Coronary artery (tissue), 2 donors: ENCODE measurements around the gene PLA2G2F.

Experiments
- DNase-seq: peaks from one replicate; pipeline ENCODE4 v3.0.0-alpha.2; 2017; ENCODE audit warnings: low spot score
- H3K27ac ChIP-seq, 2 donors: fragments of 200-600 bp; sonication (generic); one replicate each; pipeline ENCODE4 v1.5.1; 2016 to 2019
- H3K4me3 ChIP-seq: fragments of 200-600 bp; sonication (generic); 2 replicates; pipeline ENCODE4 v1.5.1; 2016; ENCODE audit warnings: mild to moderate bottlenecking, moderate library complexity
- CTCF ChIP-seq: fragments of 200-600 bp; sonication (generic); IDR thresholded peaks from one replicate; pipeline ENCODE4 v1.5.1; 2019; ENCODE audit warnings: antibody characterized with exemption

Gene PLA2G2F

DNA sequence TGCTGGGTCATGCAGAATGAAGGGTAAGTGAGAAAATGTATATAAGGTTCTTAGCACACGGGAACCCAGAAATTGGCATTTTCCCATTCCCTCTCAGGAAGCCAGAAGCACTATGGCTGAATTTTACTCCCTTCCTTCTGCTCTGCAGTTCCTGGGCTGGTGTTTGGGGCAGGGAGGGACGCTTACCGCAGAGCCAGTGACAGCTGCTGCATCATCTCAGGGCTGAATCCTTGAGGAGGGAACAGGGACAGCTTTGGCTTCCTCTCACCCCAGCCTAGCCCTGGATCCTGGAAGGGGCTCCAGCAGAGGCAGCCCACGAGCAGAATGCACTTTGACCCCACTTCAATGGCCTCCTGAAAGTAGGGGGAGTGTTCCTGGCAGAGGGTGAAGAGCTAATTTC, 31.8 kb upstream of the PLA2G2F start:
- Histone ChIP-seq H3K4me3 (no peak overlapping the region), H3K27ac (no peak overlapping the region)
- DNase-seq: no peak
- TF ChIP-seq CTCF: no peak

GRCh38 chr1:20107796-20108195, 31.3 kb upstream of the PLA2G2F start:
- TF ChIP-seq CTCF: no peak
- Histone ChIP-seq H3K27ac (no peak overlapping the region), H3K4me3 (no peak overlapping the region)
- no peak for DNase-seq

DNA sequence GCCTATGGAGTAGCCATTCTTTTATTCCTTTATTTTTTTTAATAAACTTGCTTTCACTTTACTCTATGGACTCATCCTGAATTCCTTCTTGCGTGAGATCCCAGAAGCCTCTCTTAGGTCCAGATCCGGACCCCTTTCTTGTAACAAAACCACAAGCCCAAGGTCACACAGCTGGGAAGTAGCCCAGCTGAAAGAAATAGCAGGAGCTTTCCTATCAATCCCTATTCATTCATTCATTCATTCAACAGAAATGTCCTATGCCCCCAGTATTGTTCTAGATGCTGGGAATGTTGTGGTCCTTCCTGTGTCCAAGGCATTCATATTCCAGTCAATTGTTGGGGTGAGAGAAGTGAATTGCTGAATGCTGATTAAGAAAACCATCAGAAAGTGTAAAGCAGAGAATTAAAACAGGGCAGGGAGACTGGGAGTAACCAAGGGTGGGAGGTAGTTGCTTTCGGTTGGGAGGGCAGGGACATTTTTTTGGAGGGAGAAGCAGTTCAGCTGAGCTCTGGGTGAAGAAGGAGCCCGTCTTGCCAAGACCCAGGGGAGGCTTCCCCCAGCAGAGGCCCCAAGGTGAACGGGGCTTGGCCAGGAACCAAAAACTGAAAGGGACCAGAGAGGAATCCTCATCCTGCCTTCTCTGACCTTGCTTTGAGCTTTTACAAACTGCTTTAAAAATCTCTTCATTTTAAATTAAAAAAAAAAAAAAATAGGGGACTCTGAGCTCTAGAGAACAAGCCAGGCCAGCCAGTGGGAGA, 30.6 kb upstream of the PLA2G2F start:
- no peak for DNase-seq
- TF ChIP-seq CTCF: no peak
- Histone ChIP-seq H3K27ac (no peak overlapping the region), H3K4me3 (no peak overlapping the region)

- TF ChIP-seq CTCF: no peak
- no peak for DNase-seq
- H3K4me3 ChIP-seq: no peak overlapping the region
- H3K27ac ChIP-seq: no peak overlapping the region
These were observed 29.8 kb upstream of the PLA2G2F start for GRCh38 chr1:20109223-20109856.

DNA sequence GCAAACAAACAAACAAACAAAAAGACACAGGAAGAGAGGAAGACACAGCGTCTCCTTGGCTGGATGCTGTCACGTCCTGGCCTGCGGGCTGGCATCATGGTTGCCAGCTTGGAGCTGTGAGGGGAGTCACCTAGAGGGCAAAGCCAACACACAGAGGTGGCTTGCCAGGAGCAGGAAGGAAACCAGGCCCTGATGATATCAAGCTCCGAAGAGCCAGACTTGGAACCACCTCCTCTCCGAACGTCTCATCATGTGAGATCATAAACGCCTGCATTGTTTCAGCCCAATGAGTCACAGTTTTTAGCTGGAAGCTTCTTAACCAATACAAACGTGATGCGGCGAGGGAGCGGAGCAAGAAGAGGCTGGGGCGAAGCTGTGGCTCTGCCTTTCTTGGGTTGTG, 28.4 kb upstream of the PLA2G2F start:
- no peak for TF ChIP-seq CTCF
- Histone ChIP-seq H3K27ac (no peak overlapping the region), H3K4me3 (no peak overlapping the region)
- DNase-seq: no peak

DNA sequence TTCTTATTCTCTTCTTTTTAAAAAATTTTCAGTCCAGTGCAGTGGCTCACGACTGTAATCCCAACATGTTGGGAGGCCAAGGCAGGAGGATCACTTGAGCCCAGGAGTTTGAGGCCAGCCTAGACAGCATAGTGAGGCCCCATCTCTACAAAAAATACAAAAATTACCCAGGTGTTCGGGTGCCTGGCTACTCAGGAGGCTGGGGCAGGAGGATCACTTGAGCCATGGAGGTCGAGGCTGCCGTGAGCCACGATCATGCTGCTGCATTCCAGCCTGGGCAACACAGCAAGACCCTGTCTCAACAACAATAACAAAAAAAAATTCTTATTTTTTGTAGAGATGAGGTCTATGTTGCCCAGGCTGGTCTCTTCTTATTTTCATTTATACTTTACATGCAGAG, 27.7 kb upstream of the PLA2G2F start:
- H3K27ac ChIP-seq: no peak overlapping the region
- DNase-seq: no peak
- TF ChIP-seq CTCF: no peak
- no peak overlapping the region for H3K4me3 ChIP-seq
